ENCODE data around the gene PTPRN2.
"Not testable (repeated sequence)": the region's sequence is repeated elsewhere in the genome, so short reads cannot be mapped to it uniquely, and the experiment has no call there.

Gene PTPRN2

DNA sequence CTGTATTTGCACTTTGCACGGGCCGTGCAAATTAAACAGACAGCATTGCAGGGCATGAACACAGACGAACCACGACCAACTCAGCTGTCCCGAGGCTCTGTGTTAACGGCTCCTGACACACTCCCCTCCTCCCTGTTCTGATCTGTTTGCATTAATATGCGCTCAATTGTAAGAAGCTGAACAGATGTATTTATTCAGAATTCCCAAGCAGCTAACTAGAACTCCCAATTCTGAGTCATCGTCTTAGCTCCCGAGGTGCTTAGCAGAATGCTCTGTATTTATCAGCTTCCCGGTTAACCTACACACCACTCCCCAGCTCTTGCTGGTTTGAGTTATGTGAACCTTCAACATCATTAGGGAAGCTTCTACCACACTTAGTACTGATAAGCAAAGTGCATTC lies 286.4 kb downstream of the PTPRN2 start:
- Mint-ChIP-seq H3K36me3 (no peaks in the 10 kb centered on the region), H3K4me3 (no peak overlapping the region), H3K27ac (no peak overlapping the region), H3K27me3 (peaks cover 6% of the 10 kb centered on the region), H3K9me3 (peaks cover 6% of the 10 kb centered on the region), H3K4me1 (no peaks in the 10 kb centered on the region)

DNA sequence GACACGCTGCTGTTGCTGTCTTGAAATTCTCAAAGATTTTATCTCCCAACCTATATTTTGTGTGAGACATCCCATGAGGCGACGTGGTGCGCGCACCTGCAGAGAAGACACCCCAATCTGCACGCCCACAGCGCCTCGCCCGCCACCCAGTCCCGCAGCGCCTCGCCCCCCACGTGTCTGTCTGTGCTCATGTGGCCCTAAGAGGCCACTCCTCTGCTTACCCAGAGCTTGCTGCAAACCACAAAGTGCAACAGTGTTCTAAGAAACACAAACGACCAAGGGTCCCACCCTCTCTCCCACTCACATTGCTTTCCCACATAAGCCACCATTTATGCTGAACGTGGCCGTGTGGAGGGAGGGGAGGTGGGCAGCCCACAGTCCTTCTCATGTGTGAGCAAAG lies 287.2 kb downstream of the PTPRN2 start:
- Mint-ChIP-seq H3K4me1 (no peaks in the 10 kb centered on the region), H3K27me3 (peaks cover 6% of the 10 kb centered on the region), H3K4me3 (no peak overlapping the region), H3K27ac (no peak overlapping the region), H3K9me3 (peaks cover 1% of the 10 kb centered on the region), H3K36me3 (no peaks in the 10 kb centered on the region)

DNA sequence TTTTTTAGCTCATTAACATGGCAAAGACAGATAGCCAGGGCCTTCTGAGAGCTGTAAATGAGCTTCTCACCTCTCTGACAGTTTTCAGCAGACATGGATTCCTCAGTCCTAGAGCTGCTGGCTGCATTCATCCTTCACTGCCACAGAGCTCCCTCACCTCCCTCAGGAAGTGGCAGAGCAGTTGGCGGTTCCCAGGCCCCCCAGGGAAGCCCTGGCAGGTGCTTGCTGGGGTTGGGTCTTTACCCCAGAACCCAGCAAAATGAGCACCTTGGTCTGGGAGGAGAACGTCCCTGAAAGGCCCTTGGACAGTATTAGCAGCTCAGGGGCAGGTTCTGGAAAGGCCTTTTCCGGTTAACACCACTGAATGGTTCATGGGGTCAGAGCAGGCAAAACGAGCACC lies 288.0 kb downstream of the PTPRN2 start:
- Mint-ChIP-seq H3K27ac (no peak overlapping the region), H3K27me3 (peaks cover 6% of the 10 kb centered on the region), H3K9me3 (no peaks in the 10 kb centered on the region), H3K4me3 (no peak overlapping the region), H3K4me1 (no peaks in the 10 kb centered on the region), H3K36me3 (no peaks in the 10 kb centered on the region)

DNA sequence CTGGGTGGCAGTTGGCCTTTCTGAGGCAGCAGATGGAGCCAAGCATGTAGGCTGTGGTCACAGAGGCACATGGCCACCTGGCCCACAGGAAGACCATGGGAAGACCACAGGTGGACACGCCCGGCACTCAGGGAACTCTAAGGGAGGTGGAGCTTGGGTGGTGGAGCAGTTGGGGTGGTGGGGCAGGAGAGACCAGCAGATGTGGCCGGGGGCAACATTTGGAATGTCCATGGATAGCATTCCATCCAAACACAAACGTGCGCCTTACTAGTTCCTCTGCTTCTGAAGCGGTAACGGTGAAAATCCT lies 290.9 kb downstream of the PTPRN2 start:
- no peaks in the 10 kb centered on the region for H3K4me1 Mint-ChIP-seq
- H3K27me3 Mint-ChIP-seq = peaks cover 2% of the 10 kb centered on the region
- H3K36me3 Mint-ChIP-seq = no peaks in the 10 kb centered on the region
- H3K4me3 Mint-ChIP-seq = no peak overlapping the region
- no peak overlapping the region for H3K27ac Mint-ChIP-seq
- no peaks in the 10 kb centered on the region for H3K9me3 Mint-ChIP-seq

DNA sequence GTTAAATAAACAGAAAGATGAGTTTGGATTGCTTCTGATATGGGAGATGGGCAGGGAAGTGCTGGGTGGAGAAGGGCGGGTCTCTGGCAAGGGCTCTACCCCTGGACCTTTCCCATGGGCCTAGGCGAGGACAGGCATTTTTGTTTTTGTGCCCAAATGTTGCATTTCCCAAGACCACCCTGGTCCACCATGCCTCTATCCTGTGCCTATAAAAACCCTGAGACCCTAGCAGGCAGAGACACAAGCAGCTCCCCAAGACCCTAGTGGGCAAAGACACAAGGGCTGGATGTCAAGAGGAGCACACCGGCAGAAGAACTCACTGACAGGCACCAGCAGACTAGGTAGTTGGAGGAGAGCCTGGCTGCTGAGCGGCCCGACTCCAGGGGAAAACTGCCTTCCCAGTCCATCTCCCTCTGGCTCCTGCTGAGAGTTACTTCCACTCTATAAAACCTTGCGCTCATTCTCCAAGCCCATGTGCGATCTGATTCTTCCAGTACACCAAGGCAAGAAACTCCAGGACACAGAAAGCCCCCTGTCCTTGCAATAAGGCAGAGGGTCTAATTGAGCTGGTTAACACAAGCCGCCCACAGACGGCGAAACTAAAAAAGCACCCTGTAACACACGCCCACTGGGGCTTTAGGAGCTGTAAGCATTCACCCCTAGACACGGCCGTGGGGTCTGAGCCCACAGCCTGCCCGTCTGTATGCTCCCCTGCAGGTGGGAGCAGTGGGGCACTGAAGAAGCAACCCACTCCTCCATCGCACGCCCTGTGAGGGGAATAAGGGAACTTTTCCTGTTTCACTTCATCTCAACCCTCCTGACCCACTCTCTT lies 291.4 kb downstream of the PTPRN2 start:
- no peaks in the 10 kb centered on the region for H3K4me1 Mint-ChIP-seq
- H3K4me3 Mint-ChIP-seq = no peak overlapping the region
- no peaks in the 10 kb centered on the region for H3K36me3 Mint-ChIP-seq
- peaks cover under 1% of the 10 kb centered on the region for H3K27me3 Mint-ChIP-seq
- H3K9me3 Mint-ChIP-seq = no peaks in the 10 kb centered on the region
- no peak overlapping the region for H3K27ac Mint-ChIP-seq

DNA sequence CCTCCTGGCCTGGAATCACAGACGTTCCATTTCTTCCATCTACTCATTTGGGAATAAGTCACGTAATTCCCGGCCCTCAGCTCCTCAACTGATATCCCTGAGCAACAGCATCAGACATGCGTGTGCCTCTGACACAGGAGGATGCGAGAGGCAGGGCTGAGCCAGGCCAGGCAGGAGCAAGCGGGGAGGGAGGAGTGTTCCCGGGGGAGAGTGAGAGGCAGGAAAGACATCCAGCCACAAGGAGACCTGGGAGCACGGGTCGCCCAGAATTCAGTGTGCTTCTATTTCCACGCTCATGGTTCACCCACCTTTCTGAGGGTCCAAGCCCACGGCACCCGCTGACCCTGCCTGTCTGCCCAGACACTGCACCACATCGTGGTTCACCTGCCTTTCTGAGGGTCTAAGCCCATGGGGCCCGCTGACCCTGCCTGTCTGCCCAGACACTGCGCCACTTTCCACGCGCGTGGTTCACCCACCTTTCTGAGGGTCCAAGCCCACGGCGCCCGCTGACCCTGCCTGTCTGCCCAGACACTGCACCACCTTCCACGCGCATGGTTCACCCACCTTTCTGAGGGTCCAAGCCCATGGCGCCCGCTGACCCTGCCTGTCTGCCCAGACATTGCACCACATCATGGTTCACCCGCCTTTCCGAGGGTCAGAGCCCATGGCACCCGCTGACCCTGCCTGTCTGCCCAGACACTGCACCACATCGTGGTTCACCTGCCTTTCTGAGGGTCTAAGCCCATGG lies 293.0 kb downstream of the PTPRN2 start:
- H3K36me3 Mint-ChIP-seq, H3K4me3 Mint-ChIP-seq, H3K27ac Mint-ChIP-seq, H3K9me3 Mint-ChIP-seq, H3K27me3 Mint-ChIP-seq, H3K4me1 Mint-ChIP-seq: not testable (repeated sequence)

DNA sequence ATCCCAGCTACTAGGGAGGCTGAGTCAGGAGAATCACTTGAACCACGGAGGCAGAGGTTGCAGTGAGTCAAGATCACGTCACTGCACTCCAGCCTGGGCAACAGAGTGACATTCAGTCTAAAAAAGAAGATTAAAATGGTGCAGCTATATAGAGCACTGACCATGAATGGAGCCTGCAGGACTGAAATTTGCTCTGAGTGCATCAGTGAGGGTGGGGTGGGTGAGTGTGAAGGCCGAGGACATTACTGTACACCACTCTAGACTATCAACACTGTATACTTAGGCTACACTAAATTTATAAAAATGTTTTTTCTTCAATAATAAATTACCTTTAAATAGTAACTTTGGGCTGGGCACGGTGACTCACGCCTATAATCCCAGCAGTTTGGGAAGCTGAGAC lies 294.7 kb downstream of the PTPRN2 start:
- no peak overlapping the region for H3K4me3 Mint-ChIP-seq
- H3K27me3 Mint-ChIP-seq = no peaks in the 10 kb centered on the region
- H3K4me1 Mint-ChIP-seq = no peaks in the 10 kb centered on the region
- H3K9me3 Mint-ChIP-seq = peaks cover 19% of the 10 kb centered on the region
- H3K36me3 Mint-ChIP-seq = peaks cover 3% of the 10 kb centered on the region
- H3K27ac Mint-ChIP-seq = no peak overlapping the region

DNA sequence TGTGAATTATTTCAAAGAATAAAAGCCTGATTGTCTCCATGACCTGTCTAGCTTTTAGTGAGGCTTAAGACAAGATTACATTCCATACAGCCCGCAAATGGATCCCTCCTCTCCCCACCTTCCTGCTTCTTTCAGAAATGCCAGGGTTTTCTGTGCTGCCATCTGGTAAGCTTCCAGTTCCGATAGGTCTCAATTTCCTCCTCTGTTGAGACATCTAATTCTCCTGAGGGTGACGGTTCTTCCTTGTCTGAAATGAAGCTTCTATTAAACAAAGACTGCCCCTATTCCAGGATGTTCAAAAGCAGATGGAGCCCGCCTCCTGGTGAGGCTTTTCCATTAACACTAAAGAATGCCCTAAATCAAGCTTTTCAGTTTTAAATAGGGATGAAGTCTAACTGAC lies 295.6 kb downstream of the PTPRN2 start:
- Mint-ChIP-seq H3K27ac (no peak overlapping the region), H3K36me3 (peaks cover 3% of the 10 kb centered on the region), H3K4me1 (no peaks in the 10 kb centered on the region), H3K9me3 (peaks cover 27% of the 10 kb centered on the region), H3K27me3 (no peaks in the 10 kb centered on the region), H3K4me3 (no peak overlapping the region)

DNA sequence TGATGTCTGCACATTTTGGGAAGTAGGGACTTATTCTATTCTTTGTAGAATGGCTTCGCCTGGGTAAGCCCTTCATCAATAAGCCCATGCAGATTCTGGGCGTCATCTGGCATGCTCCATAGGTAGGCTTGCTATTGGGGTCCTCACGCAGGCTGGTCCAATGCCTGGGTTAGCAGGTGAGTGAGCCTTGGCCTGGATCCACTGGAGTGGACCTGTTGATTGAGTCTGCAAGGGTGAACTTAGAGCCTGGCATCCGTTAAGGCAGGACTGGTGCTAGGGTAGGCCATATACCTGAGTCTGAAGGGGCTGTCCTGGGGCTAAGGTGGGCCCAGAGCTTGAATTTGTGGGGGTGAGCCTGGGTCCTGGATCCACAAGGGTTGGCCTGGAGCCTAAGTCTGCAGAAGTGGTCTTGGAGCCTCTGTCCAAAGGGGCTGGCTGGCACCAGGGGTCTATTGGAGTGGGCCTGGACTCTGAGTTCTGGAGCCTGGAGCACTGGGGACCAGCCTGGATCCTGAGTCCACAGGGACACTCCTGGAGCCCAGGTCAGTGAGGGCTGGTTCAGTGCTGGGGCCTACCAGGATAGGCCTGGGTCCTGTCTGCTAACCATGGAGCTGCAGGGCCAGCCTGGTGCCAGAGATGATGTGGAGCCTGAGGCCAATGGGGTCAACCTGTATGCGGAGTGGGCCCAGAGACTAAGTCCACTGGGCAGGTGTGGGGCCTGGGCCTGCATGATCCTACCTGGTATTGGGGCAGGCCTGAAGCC lies 297.7 kb downstream of the PTPRN2 start:
- Mint-ChIP-seq H3K27me3 (no peaks in the 10 kb centered on the region), H3K27ac (no peak overlapping the region), H3K9me3 (peaks cover 35% of the 10 kb centered on the region), H3K36me3 (peaks cover 3% of the 10 kb centered on the region), H3K4me3 (no peak overlapping the region), H3K4me1 (no peaks in the 10 kb centered on the region)

DNA sequence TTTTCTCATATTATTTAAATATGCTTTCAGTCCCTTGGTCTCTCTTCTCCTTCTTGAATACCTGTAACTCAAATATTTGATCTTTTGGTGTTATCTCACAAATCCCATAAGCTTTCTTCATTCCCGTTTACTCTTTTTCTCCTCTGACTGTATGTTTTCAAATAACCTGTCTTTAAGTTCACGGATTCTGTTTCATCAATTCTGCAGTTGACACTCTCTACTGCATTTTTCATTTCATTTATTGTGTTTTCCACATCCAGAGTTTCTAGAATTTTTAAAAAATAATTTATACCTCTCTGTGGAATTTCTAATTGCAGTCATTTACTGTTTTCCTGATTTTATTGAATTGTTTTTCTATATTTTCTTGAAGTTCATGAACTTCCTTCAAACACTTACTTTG lies 298.4 kb downstream of the PTPRN2 start:
- Mint-ChIP-seq H3K27ac (no peak overlapping the region), H3K9me3 (peaks cover 35% of the 10 kb centered on the region), H3K4me3 (no peak overlapping the region), H3K4me1 (no peaks in the 10 kb centered on the region), H3K27me3 (no peaks in the 10 kb centered on the region), H3K36me3 (peaks cover 3% of the 10 kb centered on the region)

DNA sequence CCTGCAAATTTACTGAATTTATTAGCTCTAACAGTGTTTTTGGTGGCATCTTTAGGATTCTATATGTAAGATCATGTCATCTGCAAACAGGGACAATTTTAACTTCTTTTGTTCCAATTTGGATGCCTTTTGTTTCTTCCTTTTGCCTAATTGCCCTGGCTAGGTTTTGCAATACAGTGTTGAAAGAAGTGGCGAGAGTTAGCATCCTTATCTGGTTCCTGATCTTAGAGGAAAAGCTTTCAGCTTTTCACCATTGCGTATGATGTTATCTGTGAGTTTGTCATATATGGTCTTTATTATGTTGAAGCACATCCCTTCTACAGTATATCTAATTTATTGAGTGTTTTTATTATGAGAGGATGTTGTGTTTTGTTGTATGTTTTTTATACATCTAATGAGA lies 301.4 kb downstream of the PTPRN2 start:
- no peak overlapping the region for H3K27ac Mint-ChIP-seq
- H3K36me3 Mint-ChIP-seq = peaks cover 3% of the 10 kb centered on the region
- no peaks in the 10 kb centered on the region for H3K4me1 Mint-ChIP-seq
- no peak overlapping the region for H3K4me3 Mint-ChIP-seq
- H3K9me3 Mint-ChIP-seq = peaks cover 35% of the 10 kb centered on the region
- H3K27me3 Mint-ChIP-seq = no peaks in the 10 kb centered on the region

DNA sequence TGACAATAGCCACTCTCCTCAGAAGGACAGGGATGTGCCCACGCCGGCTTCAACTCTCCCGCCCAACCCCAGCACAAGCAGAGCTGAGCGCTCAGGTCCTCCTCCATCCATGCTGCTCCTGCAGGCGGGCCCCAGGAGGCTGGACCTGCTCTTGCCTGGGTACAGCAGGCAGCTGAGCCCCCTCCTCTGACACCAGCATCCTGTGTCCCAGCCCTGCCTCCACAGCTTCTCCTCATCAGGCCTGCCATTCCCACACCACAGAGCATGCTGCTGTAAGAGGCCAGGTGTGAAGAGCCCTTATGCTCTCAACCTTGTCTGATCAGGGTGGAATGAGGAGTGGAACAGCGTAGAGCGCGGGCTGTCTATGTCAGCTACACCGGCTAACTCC lies 302.2 kb downstream of the PTPRN2 start:
- H3K27ac Mint-ChIP-seq = no peak overlapping the region
- no peaks in the 10 kb centered on the region for H3K4me1 Mint-ChIP-seq
- no peaks in the 10 kb centered on the region for H3K27me3 Mint-ChIP-seq
- H3K9me3 Mint-ChIP-seq = peaks cover 35% of the 10 kb centered on the region
- H3K36me3 Mint-ChIP-seq = peaks cover 3% of the 10 kb centered on the region
- H3K4me3 Mint-ChIP-seq = no peak overlapping the region

DNA sequence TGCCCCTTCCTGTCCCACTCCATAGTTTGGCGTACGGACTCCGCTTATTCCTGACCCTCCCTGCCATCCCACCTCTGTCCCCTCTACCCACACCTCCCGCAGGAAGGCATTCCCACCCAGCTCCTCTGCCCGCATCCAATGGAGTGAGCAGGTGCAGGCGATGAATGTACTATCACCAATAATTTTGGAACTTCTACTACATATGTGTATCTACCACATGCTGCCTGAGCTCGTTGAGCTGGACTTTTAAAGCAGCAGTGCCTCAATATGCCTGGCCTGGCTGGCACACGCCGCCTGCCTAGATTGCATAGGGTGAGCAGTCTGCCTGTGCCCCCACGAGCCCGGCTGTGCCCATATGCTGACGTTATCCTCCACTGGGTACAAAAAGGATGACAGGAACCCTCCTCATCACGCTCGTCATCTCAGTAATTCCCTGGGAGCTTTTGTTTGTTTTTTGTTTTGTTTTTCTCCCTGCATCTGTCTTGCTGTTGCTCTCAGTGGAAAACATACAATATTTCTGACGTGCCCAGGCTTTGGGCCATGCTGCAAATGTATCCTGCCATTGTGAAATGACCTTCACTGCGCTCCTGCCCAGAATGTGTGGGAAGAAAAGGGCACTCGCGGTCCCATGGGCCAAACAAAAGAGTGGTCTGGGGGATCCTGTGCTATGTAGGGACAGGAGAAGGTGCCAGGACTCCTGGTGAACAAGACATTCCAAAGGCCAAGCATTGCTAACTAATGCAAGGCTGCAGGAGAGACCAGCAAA lies 302.8 kb downstream of the PTPRN2 start:
- Mint-ChIP-seq H3K9me3 (peaks cover 35% of the 10 kb centered on the region), H3K36me3 (peaks cover 3% of the 10 kb centered on the region), H3K4me1 (no peaks in the 10 kb centered on the region), H3K4me3 (no peak overlapping the region), H3K27ac (no peak overlapping the region), H3K27me3 (no peaks in the 10 kb centered on the region)

DNA sequence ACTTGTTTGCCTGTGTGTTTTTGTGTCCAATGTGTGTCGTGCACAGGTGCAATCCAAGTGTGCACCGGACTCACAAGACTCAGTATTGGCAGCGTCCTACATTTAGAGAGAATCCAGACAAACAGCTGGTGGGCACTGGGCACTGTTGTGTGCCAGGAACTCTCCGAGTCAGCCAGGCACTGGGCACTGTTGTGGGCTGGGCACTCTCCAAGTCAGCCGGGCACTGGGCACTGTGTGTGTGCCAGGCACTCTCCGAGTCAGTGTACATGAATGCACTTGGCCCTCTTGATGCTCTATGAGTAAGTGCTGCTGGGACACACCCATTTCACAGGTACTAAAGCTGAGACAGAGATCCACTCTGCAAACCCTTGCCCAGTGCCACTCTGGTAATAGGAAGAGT lies 303.5 kb downstream of the PTPRN2 start:
- no peaks in the 10 kb centered on the region for H3K36me3 Mint-ChIP-seq
- H3K9me3 Mint-ChIP-seq = peaks cover 28% of the 10 kb centered on the region
- no peak overlapping the region for H3K4me3 Mint-ChIP-seq
- no peaks in the 10 kb centered on the region for H3K27me3 Mint-ChIP-seq
- H3K4me1 Mint-ChIP-seq = no peaks in the 10 kb centered on the region
- H3K27ac Mint-ChIP-seq = no peak overlapping the region
